HG03354 (cell line): ENCODE data around the gene ZDHHC3.

Experiments used
- ATAC-seq: cut with Tn5 transposase; IDR thresholded peaks from one replicate; pipeline ENCODE4 v1.9.1; 2021; ENCODE audit warnings: mild to moderate bottlenecking; ENCODE audit not compliant: unreplicated experiment, poor library complexity, severe bottlenecking

The ZDHHC3 gene

DNA sequence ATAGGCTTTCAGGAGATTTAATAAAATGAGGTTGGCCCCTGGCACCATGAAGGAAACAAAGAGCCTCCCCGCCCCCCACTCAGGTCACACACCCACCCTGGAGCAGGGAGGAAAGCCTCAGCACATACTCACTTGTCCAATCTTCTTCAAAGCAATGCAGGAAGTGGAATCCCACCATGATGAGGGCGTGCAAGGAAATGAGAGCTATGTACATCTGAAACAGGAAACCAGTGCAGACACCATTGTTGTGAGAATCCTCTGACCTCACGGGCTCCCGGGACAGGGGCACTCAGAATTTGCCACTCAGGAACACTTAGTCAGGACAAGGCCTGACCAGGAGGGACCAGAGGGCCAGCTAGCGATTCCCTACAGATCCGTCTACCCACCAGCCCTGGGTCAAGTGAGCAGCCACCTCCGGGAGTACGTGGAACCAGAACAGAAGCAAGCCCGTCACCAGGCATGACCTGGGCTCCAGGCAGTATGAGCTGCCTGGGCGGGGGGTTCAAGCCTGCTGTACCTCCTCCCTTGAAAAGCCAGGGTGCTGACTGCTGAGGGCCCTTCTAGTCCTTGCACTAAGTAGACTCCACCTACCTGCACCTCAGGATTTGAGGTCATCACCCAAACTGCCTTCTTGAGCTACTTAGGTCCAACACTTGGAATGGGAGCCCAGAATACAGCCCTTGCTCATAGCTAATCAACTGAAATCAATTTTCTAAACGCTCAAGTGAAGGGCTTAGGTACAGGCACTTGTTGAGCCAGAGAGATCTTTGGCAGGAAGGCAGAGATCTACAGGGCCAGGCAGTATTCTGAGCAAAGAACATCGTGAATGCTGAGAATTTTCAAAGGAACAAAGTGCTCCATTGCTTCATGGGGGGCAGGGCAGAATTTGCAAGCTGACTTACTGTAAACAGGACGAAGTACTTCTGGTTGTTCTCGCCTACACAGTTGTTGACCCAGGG, 42.7 kb downstream of the ZDHHC3 start:
- no peak for ATAC-seq

DNA sequence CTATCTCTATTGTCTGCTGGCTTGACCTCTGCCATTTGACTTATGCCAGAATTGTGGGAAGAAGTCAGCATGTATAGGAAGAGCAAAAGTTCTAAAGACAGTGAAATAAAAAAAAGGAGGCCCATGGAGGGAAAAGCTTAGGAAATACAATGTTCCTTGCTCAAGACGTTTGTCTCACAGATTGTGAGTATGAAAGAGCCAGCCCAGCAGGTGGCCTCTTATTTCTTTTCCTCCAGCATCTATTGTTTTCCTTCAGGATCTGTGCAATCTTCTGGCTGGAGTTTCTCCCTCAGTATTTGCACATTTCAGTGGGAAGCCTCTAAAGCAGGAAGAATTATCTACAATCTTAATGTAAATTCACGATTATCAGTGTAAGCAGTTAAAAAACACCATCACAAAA, 43.7 kb downstream of the ZDHHC3 start:
- no peak for ATAC-seq

DNA sequence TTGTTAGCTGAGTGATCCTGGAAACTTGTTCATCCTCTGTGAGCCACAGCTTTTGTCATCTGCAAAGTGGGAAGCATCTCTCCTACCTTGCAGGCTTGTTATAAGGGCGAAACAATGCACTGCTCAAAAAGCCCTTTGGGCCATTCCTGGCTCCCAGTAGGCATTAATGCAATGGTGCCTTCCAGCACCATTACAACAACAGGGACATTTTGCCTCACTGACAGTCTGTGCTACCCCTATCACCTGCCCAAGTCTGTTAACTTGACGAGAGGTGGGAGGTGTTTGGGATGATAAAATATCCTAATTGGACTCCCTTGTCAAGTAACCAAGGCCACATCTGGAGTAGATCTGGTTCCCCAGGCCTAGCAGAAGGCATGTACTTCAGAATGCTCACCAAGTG, 44.2 kb downstream of the ZDHHC3 start:
- no peak for ATAC-seq

- no peak for ATAC-seq
These were observed 45.1 kb downstream of the ZDHHC3 start for GRCh38 chr3:44930911-44931310.

DNA sequence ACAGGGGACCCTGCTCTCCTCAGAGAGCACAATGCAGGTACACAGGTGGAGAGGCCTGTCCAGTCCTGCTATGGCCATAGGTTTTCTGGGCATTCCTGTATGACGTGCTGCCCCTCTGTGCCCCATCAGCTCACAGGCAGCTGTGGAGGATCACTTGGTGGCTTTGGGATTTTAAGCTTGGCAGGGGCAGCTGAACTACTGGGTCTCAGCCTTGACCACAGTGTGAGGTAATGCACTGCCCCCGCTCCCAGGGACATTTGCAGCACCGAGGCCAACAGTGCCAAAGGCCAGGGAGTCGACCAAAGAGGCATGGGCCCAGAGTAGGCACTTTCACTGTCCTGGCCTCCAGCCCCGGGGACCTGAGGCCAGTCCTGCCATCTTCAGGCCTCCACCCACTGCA, 46.2 kb downstream of the ZDHHC3 start:
- no peak for ATAC-seq

DNA sequence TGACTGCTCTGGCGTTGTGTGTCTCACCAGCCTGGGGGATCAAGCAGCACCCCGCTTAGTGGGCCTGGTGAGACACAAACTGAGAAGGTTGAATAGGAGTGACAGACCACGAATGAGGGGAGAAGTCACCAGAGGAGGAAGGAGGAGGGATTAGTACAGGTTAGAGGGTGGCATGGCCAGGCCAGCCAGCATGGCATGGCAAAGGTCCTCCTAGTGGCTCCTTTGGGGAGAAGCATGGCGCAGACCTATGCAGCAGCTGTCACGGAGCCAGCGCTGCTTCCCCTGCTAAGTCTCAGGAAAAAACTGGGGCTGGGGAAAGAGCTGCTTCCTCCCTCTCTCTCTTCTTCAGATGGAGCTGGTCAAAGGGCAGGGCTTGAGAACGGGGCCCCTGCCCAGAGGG, 48.6 kb downstream of the ZDHHC3 start:
- no peak for ATAC-seq

DNA sequence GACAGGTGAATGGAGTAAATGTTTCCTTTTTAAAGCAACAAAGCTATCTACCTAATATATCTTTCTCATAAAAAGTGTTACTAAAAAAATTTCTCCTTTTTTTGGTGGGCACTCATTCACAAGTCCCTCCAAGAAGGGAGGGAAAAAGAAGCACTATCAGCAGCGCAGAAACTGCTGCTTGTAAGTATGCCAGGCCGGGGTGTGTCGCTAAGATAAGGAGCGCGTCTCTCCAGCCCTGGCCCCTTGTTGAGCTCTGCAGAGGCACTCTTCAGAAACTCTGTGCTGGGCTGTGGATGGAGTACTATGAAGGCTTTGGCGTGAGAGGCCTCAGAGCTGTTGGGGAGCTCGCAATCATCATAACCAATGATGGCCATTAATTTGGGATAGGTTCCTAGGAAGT, 49.1 kb downstream of the ZDHHC3 start:
- no peak for ATAC-seq

DNA sequence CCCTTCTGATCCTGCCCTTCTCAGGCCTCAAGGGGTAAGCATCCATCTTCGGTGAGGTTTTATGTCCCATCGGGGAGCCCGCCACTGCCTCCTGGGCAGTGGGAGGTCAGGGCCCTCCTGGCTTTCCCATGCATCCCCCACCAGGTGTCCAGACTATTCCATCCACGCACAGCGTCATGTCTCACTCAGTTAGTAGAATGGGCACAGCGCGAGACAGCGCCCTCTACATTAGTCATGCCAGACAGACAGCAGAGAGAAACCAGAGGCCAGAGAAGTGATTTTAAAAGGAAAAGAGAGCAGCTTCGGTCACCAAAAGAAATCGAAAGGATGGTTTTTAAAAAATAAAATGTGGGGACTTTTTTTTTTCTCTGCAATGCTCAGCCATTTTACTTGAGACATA, 49.8 kb downstream of the ZDHHC3 start:
- ATAC-seq: no peak

DNA sequence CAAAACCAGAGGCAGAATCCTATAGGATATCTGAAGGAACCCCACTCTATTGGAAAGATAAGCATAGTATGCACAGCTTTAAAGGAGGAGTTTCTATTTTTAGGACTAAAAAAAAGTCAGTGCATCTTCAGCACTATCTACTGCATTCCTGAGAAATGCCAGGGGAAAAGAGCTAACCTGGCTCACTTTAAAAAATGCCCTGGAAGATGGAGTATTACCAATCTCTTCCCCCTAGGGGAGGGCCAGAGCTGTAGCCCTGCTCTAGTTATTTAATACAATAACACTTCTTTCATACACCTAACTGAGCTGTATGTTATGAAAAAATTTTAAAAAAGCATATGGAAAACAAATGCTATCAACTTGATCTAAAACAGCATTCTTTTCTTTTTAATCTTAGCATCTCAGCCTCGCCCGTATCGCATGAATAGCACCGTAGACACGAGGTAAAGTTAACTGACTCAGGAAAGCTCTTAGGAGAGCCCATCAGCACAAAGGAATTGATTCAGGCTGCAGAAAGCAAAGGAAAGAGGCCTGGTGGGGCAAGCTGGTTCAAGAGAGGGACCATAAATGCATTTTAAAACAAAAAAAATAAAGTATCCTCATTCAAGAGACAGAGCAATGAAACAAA, 51.4 kb downstream of the ZDHHC3 start:
- ATAC-seq: no peak

GRCh38 chr3:44923632-44924456, 52.1 kb downstream of the ZDHHC3 start:
- no peak for ATAC-seq

- ATAC-seq: no peak
These were observed 55.9 kb downstream of the ZDHHC3 start for GRCh38 chr3:44920081-44920480.

DNA sequence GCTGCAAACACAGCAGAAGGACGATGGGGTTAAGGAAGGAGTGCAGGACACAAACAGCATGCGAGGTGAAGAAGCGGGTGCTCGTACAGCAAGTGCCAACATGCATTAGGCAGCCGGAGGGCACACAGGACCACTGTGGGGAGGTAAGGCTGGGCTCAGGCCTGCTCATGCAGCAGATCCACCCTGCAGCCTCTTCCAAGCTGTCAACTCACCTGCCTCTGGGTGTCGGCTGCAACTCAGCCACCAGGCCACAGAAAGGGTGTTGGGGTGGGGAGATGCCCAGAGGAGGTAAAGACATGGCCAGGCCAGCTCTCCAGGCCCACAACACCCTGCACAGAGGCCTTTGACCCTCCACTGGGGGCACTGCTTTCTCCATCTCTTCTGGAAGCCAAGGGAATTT, 57.4 kb downstream of the ZDHHC3 start:
- no peak for ATAC-seq

- no peak for ATAC-seq
These were observed 57.9 kb downstream of the ZDHHC3 start for GRCh38 chr3:44918087-44918486.

GRCh38 chr3:44915702-44916438, 60.1 kb downstream of the ZDHHC3 start:
- no peak for ATAC-seq

GRCh38 chr3:44914936-44915335, 61.0 kb downstream of the ZDHHC3 start:
- ATAC-seq: no peak

- ATAC-seq: no peak
These were observed 62.0 kb downstream of the ZDHHC3 start for GRCh38 chr3:44913868-44914468.

GRCh38 chr3:44910693-44911092, 65.3 kb downstream of the ZDHHC3 start:
- ATAC-seq: no peak

GRCh38 chr3:44909063-44909462, 66.9 kb downstream of the ZDHHC3 start:
- no peak for ATAC-seq

DNA sequence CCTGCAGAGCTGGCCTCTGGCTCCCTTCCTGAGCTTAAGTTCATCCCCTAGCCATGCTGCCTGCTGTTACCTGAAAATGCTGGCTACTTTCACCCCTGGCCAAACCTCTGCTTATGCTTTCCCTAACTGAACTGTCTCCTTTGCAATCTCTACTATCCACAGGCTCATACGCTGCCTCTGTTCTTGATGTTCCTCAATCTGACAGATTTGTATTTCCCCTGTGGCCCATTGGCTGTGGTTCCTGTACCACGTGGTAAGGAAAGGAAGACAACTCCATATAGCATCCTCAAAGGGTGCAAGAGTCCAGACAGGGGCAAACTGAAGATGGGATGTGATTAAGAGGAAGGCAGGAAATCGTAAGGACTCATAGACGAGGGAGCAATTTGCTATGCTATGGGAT, 68.4 kb downstream of the ZDHHC3 start:
- no peak for ATAC-seq
